NCI-H82 (cell line): Measurements from ENCODE around the gene GVQW3.
"Not testable (repeated sequence)": the region's sequence is repeated elsewhere in the genome, so short reads cannot be mapped to it uniquely, and the experiment has no call there.

Experiments used
- DNase-seq: peaks from one replicate; lab custom pipeline; 2025; lab: John Stamatoyannopoulos, UW

GVQW3 gene

DNA sequence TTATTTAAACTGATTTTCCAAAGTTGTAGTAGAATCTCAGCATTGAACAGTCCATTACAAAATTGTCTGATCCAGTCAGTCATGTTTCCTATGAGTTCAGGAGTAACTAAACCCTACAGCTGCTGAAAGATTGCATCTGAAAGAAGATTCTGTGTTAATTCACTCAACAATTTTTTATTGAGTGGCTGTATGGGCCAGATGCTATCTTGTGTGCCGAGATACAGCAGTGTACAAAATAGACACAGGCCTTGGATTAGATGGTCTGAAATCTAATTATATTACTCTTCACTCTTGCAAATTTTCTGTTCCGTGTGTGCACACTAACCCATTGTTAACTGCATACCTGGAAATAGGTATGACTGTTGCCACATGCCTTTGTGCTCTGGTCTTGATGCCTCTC is 7.3 kb downstream of the GVQW3 start:
- DNase-seq = no peak

DNA sequence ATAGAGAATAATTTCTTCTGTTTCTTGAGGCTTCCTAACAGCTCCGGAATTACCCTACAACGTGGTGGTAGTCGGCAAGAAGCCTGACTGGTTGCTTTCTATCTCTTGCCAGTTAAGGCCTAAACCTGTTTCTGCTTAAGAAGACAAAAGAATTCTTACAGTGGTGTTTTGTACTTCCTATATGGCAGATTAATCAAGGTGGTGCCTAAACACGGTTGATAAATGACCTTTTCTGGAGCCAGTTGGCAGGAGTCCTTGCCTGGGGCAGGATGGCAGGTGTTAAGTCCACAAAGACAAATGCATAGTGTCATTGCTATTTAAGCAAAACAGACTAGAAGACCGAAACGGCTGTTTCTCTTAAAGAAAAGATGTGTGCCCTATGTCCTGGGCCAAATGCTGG is 9.9 kb downstream of the GVQW3 start:
- no peak for DNase-seq

- DNase-seq = no peak
Observed at GRCh38 chr11:76391811-76392475, 10.8 kb downstream of the GVQW3 start.

GRCh38 chr11:76392870-76393269 is 11.7 kb downstream of the GVQW3 start:
- DNase-seq = no peak

- DNase-seq = no peak
Observed at GRCh38 chr11:76394411-76394810, 13.3 kb downstream of the GVQW3 start.

DNA sequence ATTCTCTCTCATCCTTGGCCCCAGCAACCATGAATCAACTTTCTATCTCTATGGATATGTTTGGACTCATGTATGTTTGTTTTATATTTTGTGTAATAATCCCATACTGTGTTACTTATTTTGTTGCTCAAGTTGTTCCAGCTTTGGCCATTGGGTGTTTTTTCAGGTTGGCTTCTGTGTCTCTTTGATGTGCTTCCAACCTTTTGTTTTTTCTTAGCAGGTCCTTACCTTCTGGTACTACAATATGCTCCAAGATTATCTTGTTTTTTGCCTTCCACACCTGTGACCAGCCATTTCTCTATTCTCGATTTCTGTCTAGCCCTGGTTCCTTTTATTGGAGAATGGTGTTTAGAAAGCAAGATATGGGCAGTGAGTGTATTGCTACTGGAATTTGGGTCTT is 14.2 kb downstream of the GVQW3 start:
- DNase-seq = no peak

- DNase-seq = no peak
Observed at GRCh38 chr11:76397383-76397782, 16.3 kb downstream of the GVQW3 start.

DNA sequence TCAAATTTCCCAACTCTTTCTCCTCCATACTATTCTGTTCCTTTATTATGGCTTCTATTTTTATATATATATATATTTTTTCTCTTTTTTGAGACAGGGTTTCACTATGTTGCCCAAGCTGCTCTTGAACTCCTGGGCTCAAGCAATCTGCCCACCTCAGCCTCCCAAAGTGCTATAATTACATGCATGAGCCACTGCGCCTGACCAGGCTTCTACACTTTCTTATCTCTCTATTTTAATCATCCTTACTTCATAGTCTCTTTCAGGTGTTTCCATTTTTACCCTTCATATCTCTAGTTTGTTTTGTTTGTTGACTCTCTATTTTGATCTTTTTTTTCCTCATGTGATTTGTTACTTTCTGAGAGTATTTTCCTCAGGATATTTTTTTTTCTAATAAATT is 19.8 kb downstream of the GVQW3 start:
- DNase-seq = no peak

DNA sequence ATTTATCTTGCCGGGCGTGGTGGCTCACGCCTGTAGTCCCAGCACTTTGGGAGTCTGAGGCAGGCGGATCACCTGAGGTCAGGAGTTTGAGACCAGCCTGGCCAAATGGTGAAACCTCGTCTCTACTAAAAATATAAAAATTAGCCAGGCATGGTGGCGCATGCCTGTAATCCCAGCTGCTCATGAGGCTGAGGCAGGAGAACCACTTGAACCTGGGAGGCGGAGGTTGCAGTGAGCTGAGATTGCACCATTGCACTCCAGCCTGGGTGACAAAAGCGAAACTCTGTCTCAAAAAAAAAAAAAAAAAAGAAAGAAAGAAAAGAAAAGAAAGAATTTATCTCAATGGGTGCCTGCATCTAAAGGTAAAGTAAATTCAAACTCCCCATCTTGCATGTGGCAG is 20.4 kb downstream of the GVQW3 start:
- DNase-seq = not testable (repeated sequence)

DNA sequence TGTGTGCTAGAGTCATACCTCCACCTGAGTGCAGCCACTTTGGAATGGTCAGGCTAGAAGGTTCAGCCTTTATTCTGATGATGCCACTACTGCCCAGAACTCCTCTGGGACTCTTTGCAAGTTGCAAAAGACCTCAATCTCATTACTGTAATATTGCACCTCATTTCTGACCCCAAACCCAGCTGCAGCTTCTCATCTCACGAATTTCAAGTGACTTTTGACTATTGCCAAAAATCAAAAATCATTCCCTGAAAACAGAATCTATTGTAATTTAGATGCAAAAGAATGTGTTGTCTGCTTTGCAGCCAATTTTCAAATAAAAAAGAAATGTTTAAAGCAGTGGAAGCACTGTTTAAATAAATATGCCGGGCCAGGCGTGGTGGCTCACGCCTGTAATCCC is 25.2 kb downstream of the GVQW3 start:
- no peak for DNase-seq

DNA sequence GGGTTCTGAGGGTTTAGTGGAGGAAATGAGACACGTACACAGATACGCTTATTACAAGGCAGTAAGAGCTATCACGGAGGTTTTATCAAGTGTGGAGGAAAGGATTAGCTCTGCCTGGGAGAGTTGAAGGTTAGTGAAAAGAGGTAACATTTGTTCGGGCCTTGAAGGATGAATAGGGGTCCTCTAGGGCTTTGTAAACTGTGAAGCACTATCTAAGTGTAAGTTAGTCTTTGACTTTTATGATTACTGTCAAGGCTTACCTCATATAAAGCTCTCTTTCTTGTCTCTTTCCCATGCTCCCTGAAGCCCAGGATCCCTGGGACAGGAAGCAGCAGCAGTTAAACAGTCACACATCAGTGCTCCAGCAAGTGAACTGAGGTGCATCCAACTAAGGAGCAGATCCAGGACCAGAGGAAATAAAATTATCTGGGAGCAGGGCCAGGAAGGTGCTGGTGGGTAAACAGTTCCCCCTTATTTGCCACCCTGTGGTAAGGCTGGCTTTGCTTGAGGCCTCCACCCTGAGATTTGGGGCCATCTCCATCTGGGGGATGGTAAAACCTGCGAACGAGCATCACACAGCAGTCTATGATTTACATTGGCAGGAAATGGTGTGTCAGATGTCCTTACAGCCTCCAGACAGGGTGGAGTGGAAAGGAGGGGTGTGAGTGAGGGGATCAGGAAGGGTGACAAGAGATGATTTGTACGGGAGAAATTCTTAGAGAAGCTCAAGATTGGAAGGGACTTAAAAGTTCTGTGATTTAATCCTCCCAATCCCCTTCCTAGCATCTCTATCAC is 27.2 kb downstream of the GVQW3 start:
- DNase-seq = peak; percentile 42

DNA sequence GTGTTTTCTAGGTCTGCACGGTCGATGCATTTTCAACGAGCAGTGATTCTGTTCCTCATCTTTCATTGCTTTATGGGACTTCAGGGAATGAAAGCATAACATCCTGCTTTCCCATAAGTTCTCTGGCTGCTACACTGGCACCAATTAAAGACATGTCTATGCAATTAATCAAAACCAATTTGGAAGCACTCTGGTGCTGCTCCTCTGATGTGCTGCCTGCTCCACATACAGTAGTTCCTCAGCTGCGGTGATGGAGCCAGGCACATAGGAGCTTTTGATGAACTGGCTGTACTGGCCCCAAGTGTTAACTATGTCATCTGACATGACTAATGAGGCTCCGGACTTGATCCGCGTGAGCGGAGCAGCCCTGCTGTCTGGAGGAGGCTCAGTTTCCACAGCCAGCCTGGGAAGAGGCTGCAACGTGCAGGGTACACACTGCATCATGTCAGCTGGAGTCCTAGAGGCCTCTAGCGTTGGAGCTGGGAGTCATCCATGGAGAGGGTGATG is 29.8 kb downstream of the GVQW3 start:
- DNase-seq = peak; percentile 42

- DNase-seq = no peak
Observed at GRCh38 chr11:76415073-76415472, 34.0 kb downstream of the GVQW3 start.

DNA sequence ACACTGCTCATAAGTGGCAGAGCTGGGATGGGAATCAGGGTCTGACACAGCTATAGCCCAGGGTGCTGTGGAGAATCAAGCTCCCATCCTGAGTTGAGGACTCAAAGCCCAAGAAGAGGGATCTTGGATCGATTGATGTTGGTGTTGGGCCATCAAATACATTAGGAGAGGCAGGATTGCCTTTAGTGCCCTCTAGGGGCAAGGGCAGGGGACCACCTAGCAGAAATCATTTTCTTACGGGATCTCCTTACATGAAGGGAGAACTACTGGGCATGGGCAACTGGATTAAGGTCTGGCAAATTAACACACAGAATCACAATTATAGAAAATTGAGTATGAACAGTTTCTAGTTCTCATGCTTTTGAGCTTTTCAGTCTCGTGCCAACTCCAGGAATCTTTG is 38.8 kb downstream of the GVQW3 start:
- DNase-seq = peak; percentile 73

GRCh38 chr11:76424379-76424778 is 43.3 kb downstream of the GVQW3 start:
- DNase-seq = no peak

- DNase-seq = no peak
Observed at GRCh38 chr11:76424891-76425290, 43.8 kb downstream of the GVQW3 start.

DNA sequence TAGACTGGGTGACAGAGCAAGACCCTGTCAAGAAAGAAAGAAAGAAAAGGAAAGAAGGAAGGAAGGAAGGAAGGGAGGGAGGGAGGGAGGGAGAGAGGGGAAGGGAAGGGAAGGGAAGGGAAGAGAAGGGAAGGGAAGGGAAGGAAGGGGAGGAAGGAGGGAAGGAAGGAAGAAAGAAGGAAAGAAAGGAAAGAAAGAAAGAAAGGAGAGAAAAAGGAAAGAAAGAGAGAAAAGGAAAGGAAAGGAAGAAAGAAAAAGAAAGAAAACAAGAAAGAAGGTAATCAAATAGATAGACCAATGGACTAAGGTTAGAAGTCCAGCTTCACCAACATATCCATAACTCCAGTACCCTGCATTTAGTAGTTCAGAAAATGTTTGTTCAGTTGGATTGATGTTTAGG is 45.5 kb downstream of the GVQW3 start:
- no peak for DNase-seq

GRCh38 chr11:76436020-76436419 is 54.9 kb downstream of the GVQW3 start:
- no peak for DNase-seq

- DNase-seq = no peak
Observed at GRCh38 chr11:76443268-76443980, 62.3 kb downstream of the GVQW3 start.

- no peak for DNase-seq
Observed at GRCh38 chr11:76444065-76444383, 62.9 kb downstream of the GVQW3 start.

- DNase-seq = peak; percentile 98
Observed at GRCh38 chr11:76444384-76445120, 63.4 kb downstream of the GVQW3 start, which contains the start of gene EMSY. Gene EMSY, plus strand, starts transcription at chr11:76445018. Its CDS starts 1,921 bp downstream, at chr11:76446939.
